ENCODE measurements around the gene PNKP.
A peak's percentile ranks its signal among the peaks of the same experiment; 100 is the strongest.

Gene PNKP

GRCh38 chr19:49876422-49877019, 9.1 kb upstream of the PNKP start:
- peak; percentile 99 for DNase-seq (ENCODE audit: low spot score)

GRCh38 chr19:49875857-49876421, 8.6 kb upstream of the PNKP start:
- no peak for DNase-seq (ENCODE audit: low spot score)

- no peak for DNase-seq (ENCODE audit: low spot score)
Measured at GRCh38 chr19:49875177-49875576, 7.8 kb upstream of the PNKP start.

- no peak for DNase-seq (ENCODE audit: low spot score)
Measured at GRCh38 chr19:49874503-49875157, 7.3 kb upstream of the PNKP start.

GRCh38 chr19:49873834-49874233, 6.5 kb upstream of the PNKP start:
- DNase-seq (ENCODE audit: low spot score), result no peak

GRCh38 chr19:49873129-49873521, 5.7 kb upstream of the PNKP start:
- DNase-seq (ENCODE audit: low spot score), result no peak

GRCh38 chr19:49872245-49873128, 5.1 kb upstream of the PNKP start:
- no peak for DNase-seq (ENCODE audit: low spot score)

GRCh38 chr19:49871349-49871985, 4.1 kb upstream of the PNKP start:
- DNase-seq (ENCODE audit: low spot score), result no peak

- DNase-seq (ENCODE audit: low spot score), result no peak
Measured at GRCh38 chr19:49870309-49870901, 3.0 kb upstream of the PNKP start.

GRCh38 chr19:49869484-49870308, 2.3 kb upstream of the PNKP start:
- peak; percentile 100 for DNase-seq (ENCODE audit: low spot score)

GRCh38 chr19:49869009-49869483, 1.7 kb upstream of the PNKP start:
- no peak for DNase-seq (ENCODE audit: low spot score)

GRCh38 chr19:49864890-49865289, 2.5 kb downstream of the PNKP start:
- no peak for DNase-seq (ENCODE audit: low spot score)

GRCh38 chr19:49863935-49864320, 3.4 kb downstream of the PNKP start:
- DNase-seq (ENCODE audit: low spot score), result no peak

GRCh38 chr19:49863254-49863934, 4.0 kb downstream of the PNKP start:
- no peak for DNase-seq (ENCODE audit: low spot score)

GRCh38 chr19:49862391-49863253, 4.8 kb downstream of the PNKP start:
- DNase-seq (ENCODE audit: low spot score), result no peak

- DNase-seq (ENCODE audit: low spot score), result no peak
Measured at GRCh38 chr19:49861541-49862378, 5.6 kb downstream of the PNKP start.

- no peak for DNase-seq (ENCODE audit: low spot score)
Measured at GRCh38 chr19:49861107-49861506, 6.3 kb downstream of the PNKP start.

All from kidney capillary endothelial cell (primary cell).